Uterus (tissue), 4 donors: ENCODE results near the gene CD99. TPM values are rescaled to one million over a fixed set of nuclear protein-coding genes. Genes with fewer than 3 reads are reported as not detected.

ENCODE experiments used
- DNase-seq, 2 donors: peaks; one replicate each; pipeline ENCODE4 v3.0.0-alpha.2; 2019 to 2020
- H3K27ac ChIP-seq, 2 donors: fragments of 200-600 bp; sonication (generic); 1 replicate in 1 of 2; 2 replicates in 1 of 2; pipeline ENCODE4 v1.5.1; 2016 to 2018
- H3K27me3 ChIP-seq, 2 donors: fragments of 200-600 bp; sonication (generic); one replicate each; pipeline ENCODE4 v1.5.1; 2018 to 2019; ENCODE audit warnings: control low read depth in 1 of 2
- H3K36me3 ChIP-seq, 2 donors: fragments of 200-600 bp; sonication (generic); one replicate each; pipeline ENCODE4 v1.5.1; 2019; ENCODE audit warnings: control low read depth in 1 of 2
- H3K4me1 ChIP-seq, 2 donors: fragments of 200-600 bp; sonication (generic); one replicate each; pipeline ENCODE4 v1.5.1; 2018 to 2019; ENCODE audit warnings: control low read depth in 1 of 2
- H3K4me3 ChIP-seq, 2 donors: fragments of 200-600 bp; sonication (generic); 1 replicate in 1 of 2; 2 replicates in 1 of 2; pipeline ENCODE4 v1.5.1; 2018 to 2019; ENCODE audit warnings: mild to moderate bottlenecking in 1 of 2
- H3K9me3 ChIP-seq, 2 donors: fragments of 200-600 bp; sonication (generic); one replicate each; pipeline ENCODE4 v1.5.1; 2019; ENCODE audit warnings: control low read depth in 1 of 2
- CTCF ChIP-seq, 4 experiments: fragments of 200-600 bp in 2 of 4; fragments of 450-650 bp in 2 of 4; sonication (generic) in 2 of 4; IDR thresholded peaks; one replicate each; pipeline ENCODE4 v1.5.1; 2016 to 2019; ENCODE audit warnings: antibody characterized with exemption in 4 of 4, mild to moderate bottlenecking in 2 of 4, moderate library complexity in 1 of 4
- POLR2A ChIP-seq, 2 donors: fragments of 450-650 bp; IDR thresholded peaks; one replicate each; pipeline ENCODE4 v1.6.1; 2016; ENCODE audit warnings: antibody characterized with exemption in 2 of 2, mild to moderate bottlenecking in 1 of 2, moderate library complexity in 1 of 2
- intact Hi-C: fragments of 100-400 bp; cut with DNase I; formaldehyde crosslinking; loops from one replicate; pipeline ENCODE4 v1.15.1; 2023; ENCODE audit warnings: low total_unique reads
- total RNA-seq, 4 donors: library from RNA; depleted of rRNA in 3 of 4; stranded (reverse); fragments of >200 nt in 3 of 4; gene quantifications; one replicate each; pipeline versions ENCODE4 v1.1.0 to v1.2.4, GENCODE V29; 2014 to 2023
- donor health status: DM: yes; HTN: yes; CAD: no.

CD99 gene
- total RNA-seq, 4 donors from 2014 or later: 81.9 to 329 (median 202) TPM

GRCh38 chrX:2699959-2700358 lies 8.9 kb downstream of the CD99 start:
- TF ChIP-seq POLR2A (IDR thresholded peaks at IDR 0.05) (no peak), CTCF (IDR thresholded peaks at IDR 0.05) (no peak)
- Histone ChIP-seq H3K4me1 (peaks cover 6 to 23% of the 10 kb centered on the region in 2 donors), H3K4me3 (no peak overlapping the region), H3K27ac (no peak overlapping the region), H3K9me3 (no peaks in the 10 kb centered on the region), H3K36me3 (no peaks in the 10 kb centered on the region), H3K27me3 (no peaks in the 10 kb centered on the region)
- DNase-seq: no peak
- intact Hi-C loops: loop anchor here (10.0 kb wide), 1 partner anchor 85 kb away; no protein-coding TSS in a partner anchor

DNA sequence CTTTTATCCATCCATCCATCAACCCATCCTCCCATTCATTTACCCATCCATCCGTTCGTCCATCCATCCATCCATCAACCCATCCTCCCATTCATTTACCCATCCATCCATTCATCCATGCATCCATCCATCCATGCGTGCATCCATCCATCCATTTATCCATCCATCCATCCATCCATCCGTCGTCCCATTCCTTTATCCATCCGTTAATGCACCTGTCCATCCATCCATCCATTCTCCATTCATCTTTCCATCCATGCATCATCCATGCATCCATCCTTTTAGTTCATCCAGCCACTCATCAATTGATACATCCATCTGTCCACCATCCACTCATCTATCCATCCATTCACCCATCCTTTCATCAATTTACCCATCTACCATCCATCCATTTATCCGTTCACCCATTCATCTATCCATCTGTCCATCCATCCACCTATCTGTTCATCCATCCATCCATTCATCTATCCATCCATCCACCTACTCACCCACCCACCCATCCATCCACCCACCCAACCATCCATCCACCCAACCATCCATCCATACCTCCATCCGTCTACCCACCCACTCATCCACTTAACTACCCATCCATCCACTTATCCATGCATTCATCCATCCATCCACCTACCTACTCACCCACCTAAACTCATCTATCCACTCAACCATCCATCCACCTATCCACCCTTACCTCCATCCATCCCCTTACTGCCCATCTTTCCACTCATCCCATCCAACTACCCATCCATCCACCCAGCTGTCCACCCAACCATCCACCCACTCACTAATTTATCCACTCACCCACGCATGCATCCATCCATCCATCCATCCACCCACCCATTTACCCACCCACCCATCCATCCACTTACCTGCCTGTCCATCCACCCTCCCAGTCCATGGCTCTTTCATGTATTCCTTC lies 9.6 kb downstream of the CD99 start:
- no peak for DNase-seq
- TF ChIP-seq POLR2A (IDR thresholded peaks at IDR 0.05) (no peak), CTCF (IDR thresholded peaks at IDR 0.05) (no peak)
- Histone ChIP-seq H3K36me3 (no peaks in the 10 kb centered on the region), H3K27me3 (no peaks in the 10 kb centered on the region), H3K27ac (no peak overlapping the region), H3K9me3 (no peaks in the 10 kb centered on the region), H3K4me1 (peaks cover 6 to 16% of the 10 kb centered on the region in 2 donors), H3K4me3 (no peak overlapping the region)
- intact Hi-C loops: no loop called here

GRCh38 chrX:2701600-2701999 lies 10.5 kb downstream of the CD99 start:
- Histone ChIP-seq H3K27ac (no peak overlapping the region), H3K9me3 (no peaks in the 10 kb centered on the region), H3K4me1 (peaks cover under 1 to 16% of the 10 kb centered on the region in 2 donors), H3K4me3 (no peak overlapping the region), H3K27me3 (no peaks in the 10 kb centered on the region), H3K36me3 (no peaks in the 10 kb centered on the region)
- intact Hi-C loops: no loop called here
- TF ChIP-seq CTCF (IDR thresholded peaks at IDR 0.05) (no peak), POLR2A (IDR thresholded peaks at IDR 0.05) (no peak)
- no peak for DNase-seq

DNA sequence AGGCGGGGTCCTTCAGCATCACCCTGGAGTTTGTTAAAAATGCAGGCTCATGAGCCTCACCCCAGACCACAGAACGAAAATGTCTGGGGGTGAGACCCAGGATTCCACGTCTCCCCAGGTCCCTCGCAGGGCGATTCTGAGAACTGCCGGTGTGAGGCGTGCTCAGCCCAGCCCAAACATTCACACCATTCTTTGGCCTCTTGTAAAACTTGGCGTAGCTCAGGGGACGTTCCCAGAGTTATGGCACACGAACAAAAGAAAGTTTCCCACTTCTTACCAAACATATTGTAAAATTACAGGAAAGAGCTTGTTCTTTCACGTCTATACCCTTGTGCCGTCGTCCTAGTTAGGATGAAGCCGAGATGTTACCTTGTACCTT lies 12.9 kb downstream of the CD99 start:
- peak; percentile 6 to 22 (median 15) for TF ChIP-seq CTCF (IDR thresholded peaks at IDR 0.05)
- no peak for TF ChIP-seq POLR2A (IDR thresholded peaks at IDR 0.05)
- Histone ChIP-seq H3K27me3 (no peaks in the 10 kb centered on the region), H3K36me3 (no peaks in the 10 kb centered on the region), H3K4me1 (peaks cover 0 to 15% of the 10 kb centered on the region in 2 donors), H3K27ac (peak overlapping the region in 1 of 2 donors; percentile 52), H3K4me3 (no peak overlapping the region), H3K9me3 (no peaks in the 10 kb centered on the region)
- DNase-seq: peak in 1 of 2 donors; percentile 33
- intact Hi-C loops: no loop called here
